GM19397 (cell line): ENCODE measurements around the gene UGGT2.

Experiments used
- ATAC-seq: cut with Tn5 transposase; IDR thresholded peaks from one replicate; pipeline ENCODE4 v1.9.1; 2021; ENCODE audit warnings: mild to moderate bottlenecking, moderate library complexity; ENCODE audit not compliant: unreplicated experiment

The UGGT2 gene, protein sequence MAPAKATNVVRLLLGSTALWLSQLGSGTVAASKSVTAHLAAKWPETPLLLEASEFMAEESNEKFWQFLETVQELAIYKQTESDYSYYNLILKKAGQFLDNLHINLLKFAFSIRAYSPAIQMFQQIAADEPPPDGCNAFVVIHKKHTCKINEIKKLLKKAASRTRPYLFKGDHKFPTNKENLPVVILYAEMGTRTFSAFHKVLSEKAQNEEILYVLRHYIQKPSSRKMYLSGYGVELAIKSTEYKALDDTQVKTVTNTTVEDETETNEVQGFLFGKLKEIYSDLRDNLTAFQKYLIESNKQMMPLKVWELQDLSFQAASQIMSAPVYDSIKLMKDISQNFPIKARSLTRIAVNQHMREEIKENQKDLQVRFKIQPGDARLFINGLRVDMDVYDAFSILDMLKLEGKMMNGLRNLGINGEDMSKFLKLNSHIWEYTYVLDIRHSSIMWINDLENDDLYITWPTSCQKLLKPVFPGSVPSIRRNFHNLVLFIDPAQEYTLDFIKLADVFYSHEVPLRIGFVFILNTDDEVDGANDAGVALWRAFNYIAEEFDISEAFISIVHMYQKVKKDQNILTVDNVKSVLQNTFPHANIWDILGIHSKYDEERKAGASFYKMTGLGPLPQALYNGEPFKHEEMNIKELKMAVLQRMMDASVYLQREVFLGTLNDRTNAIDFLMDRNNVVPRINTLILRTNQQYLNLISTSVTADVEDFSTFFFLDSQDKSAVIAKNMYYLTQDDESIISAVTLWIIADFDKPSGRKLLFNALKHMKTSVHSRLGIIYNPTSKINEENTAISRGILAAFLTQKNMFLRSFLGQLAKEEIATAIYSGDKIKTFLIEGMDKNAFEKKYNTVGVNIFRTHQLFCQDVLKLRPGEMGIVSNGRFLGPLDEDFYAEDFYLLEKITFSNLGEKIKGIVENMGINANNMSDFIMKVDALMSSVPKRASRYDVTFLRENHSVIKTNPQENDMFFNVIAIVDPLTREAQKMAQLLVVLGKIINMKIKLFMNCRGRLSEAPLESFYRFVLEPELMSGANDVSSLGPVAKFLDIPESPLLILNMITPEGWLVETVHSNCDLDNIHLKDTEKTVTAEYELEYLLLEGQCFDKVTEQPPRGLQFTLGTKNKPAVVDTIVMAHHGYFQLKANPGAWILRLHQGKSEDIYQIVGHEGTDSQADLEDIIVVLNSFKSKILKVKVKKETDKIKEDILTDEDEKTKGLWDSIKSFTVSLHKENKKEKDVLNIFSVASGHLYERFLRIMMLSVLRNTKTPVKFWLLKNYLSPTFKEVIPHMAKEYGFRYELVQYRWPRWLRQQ (N-terminal part only)

GRCh38 chr13:96053003-96053703 lies at the start of gene UGGT2:
Gene UGGT2, minus strand, starts transcription at chr13:96053401. Its CDS starts 89 bp downstream, at chr13:96053312.
- ATAC-seq: peak; percentile 99

- ATAC-seq: no peak
Observed at GRCh38 chr13:96100457-96101220, 47.4 kb upstream of the UGGT2 start.

DNA sequence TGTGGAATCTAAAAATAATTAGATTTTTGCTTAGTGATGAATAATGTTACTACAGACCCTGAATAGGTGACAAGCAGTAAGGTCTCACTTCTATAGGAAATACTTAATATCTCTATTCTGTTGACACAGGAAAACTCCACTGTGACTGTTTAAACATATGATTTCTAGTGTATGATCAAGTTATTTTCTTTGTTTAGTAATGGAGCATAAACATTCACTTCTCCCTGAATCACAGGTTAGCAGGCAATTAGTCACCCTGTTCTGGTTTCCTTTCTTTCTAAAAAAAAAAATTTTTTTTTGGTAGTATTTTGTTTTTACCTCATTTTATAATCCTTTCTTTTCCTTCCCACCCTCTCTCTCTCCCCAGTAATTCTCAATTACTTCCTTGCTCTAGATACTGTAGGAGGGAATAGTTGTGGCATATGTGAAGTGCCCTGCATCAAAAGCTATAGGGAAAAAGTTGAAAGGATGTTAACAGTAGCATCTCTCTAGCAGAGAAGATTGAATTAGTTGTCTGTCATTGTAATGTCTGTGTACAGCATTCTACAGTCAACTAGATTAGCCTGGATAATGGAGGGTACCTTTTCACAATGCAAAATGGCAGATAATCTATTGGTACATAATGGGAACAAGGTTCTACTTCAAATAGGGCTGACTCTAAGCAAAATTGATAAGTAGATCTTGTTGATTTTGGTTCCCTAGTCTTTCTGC lies 40.2 kb upstream of the UGGT2 start:
- no peak for ATAC-seq

DNA sequence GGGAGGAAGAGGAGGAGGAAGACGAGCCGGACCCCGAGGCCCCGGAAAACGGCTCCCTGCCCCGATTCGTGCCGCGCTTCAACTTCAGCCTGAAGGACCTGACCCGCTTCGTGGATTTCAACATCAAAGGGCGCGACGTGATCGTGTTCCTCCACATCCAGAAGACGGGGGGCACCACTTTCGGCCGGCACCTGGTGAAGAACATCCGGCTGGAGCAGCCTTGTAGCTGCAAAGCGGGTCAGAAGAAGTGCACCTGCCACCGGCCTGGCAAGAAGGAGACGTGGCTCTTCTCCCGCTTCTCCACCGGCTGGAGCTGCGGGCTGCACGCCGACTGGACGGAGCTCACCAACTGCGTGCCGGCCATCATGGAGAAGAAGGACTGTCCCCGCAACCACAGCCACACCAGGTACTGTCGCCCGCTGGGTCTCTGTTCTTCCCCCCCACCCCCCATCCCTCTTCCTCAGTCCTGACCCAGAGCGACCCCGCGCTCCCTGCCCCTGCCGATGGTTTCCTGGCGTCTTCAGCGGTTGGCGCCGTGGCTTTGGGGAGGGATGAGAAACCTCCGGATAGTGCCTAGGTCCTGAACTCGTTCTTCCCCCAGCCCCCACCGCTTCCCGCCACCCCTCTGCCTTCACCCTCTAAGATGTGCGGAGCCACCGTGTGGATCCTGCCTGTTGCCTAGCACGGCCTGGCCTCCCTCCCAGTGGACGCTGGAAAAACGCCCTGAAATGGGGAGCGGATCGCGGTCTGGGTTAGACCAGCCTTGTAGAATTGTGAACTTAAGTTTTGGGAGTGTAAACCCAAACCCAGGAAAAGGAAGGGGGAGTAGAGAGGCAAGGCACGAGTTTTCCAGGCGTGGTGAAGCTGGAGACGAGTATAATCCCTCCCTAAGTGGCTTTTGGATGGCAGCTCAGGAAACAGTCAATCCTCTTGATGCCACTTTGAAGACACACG lies 38.2 kb upstream of the UGGT2 start:
- ATAC-seq: no peak

GRCh38 chr13:96090240-96091101 lies 37.3 kb upstream of the UGGT2 start:
- peak; percentile 47 for ATAC-seq

- ATAC-seq: peak; percentile 41
Observed at GRCh38 chr13:96089749-96090239, 36.6 kb upstream of the UGGT2 start, which contains the start of gene HS6ST3. Gene HS6ST3, plus strand, starts transcription at chr13:96090107.

GRCh38 chr13:96089139-96089538 lies 35.9 kb upstream of the UGGT2 start:
- no peak for ATAC-seq

GRCh38 chr13:96086736-96087135 lies 33.5 kb upstream of the UGGT2 start:
- ATAC-seq: no peak

GRCh38 chr13:96082640-96083039 lies 29.4 kb upstream of the UGGT2 start:
- ATAC-seq: no peak

DNA sequence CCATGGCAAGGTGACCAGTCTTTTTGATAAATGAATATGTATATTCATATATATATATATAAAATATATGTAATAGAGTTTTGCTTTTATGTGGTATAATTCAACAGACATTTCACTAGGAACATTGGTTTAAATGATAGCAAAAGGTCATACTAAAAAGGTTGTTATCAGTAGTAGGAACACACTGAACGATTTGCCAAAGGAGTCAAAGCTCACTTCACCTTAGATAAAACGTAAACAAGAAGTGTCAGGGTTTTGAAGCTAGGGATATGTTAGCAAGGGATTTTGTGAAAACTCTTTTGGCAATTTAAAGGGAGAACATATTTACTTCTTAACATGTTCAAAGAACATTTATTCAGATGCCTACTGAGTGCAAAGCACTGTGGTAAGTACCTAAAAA lies 28.7 kb upstream of the UGGT2 start:
- no peak for ATAC-seq

DNA sequence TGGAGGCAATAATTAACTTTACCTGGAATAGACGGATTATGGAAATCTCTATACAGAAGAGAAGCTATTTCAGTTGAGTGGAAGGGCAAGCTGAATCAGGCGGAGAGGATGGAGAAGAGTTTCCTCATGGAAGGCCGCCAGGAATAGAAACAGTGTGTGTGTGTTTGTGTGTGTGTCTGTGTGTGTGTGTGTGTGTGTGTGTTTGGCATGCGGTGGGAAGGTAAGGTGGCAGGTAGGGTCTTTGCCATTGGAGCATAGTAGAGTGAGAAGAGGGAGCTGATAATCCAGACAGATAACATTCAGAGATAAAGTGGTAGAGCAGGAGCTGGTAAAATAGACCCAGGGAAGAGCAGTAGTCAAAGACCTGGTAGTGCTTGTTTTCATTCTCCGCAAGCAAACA lies 27.5 kb upstream of the UGGT2 start:
- ATAC-seq: no peak

DNA sequence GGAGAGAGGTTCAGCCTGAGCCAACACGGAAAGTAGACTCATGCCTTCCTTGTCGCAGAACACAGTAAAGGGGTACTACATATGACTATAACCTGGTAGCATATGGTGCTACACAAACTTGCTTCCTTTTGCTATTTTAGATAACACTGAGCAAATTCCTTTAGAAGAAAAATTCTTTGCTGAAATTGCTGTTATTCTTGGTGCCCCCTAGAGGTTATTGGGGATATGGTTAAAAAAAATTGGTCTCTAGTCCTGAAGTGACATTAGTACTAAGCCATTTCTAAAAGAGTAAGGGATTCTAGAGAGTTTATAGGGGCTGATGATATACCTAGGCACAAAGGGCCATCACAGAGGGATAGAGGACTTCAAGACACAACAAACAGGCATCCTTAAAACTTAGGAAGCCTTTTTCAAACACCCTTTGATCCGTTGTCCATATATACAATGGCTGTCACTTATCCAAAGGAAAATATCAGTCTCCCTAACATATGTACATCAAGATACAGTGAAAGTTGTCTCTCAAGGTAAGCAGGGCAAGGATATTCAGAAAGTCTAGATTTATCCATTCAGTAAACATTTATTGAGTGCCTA lies 22.8 kb upstream of the UGGT2 start:
- ATAC-seq: peak; percentile 49

DNA sequence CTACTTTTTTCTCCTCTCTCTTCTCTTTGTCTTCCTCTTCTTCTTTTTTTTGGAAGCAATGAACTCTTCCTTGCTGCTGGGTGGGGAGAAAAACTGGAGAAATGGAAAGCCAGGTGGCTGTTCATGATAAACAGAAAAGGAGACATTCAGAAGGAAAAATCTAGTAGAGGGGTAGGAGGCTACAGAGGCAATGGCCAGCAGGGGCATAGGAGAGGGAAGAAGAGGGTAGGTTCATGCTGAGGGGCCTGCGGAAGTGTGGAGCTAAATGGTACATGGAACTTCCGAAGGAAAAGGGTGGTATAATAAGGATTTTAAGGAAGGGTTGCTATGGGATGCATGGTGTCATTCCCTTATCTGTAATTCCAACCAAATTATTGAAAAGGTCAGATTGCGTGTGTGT lies 19.2 kb upstream of the UGGT2 start:
- no peak for ATAC-seq

GRCh38 chr13:96071504-96071903 lies 18.3 kb upstream of the UGGT2 start:
- ATAC-seq: no peak

DNA sequence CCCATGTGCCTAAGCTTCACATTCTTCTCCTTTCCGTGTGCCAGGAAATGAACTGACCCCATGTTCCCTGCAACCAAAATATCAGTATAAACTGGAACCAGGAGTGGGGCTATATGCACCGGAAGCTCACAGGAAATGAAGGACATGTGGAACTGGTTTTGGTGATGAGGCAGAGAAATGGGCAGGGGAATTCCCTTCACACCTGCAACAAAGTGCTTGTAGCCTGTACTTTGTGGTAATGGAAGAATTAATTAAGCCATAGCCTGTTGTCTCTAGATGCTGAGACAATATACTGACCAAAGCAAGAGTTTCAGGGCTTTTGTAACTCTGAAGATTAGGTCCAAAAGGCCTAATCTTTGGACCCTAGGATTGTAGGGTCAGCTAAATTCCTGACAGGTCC lies 15.5 kb upstream of the UGGT2 start:
- no peak for ATAC-seq

GRCh38 chr13:96065849-96066248 lies 12.6 kb upstream of the UGGT2 start:
- ATAC-seq: no peak
